ENCODE data around the gene OSTC.

GRCh38 chr4:108706289-108706688 lies 55.9 kb downstream of the OSTC start:
- TF ChIP-seq POLR2A (IDR thresholded peaks at IDR 0.05; ENCODE audit: low read length), result no peak
- TF ChIP-seq GATA1 (IDR thresholded peaks at IDR 0.05; ENCODE audit: low read depth, low read length), result no peak
